GM19035 (cell line): ENCODE results near the gene TMEM204.

Experiments used
- ATAC-seq: cut with Tn5 transposase; IDR thresholded peaks from one replicate; pipeline ENCODE4 v1.9.1; 2021; ENCODE audit not compliant: unreplicated experiment

Gene TMEM204

GRCh38 chr16:1537763-1538289 lies 4.4 kb downstream of the TMEM204 start:
- no peak for ATAC-seq

- no peak for ATAC-seq
Measured at GRCh38 chr16:1538804-1539520, 5.5 kb downstream of the TMEM204 start.

GRCh38 chr16:1539720-1540555 lies 6.5 kb downstream of the TMEM204 start:
- no peak for ATAC-seq

- no peak for ATAC-seq
Measured at GRCh38 chr16:1540556-1540855, 7.0 kb downstream of the TMEM204 start.

- no peak for ATAC-seq
Measured at GRCh38 chr16:1541293-1542165, 8.1 kb downstream of the TMEM204 start.

- no peak for ATAC-seq
Measured at GRCh38 chr16:1542166-1542500, 8.7 kb downstream of the TMEM204 start.

- ATAC-seq: no peak
Measured at GRCh38 chr16:1542533-1542932, 9.1 kb downstream of the TMEM204 start.

GRCh38 chr16:1543085-1543896 lies 9.8 kb downstream of the TMEM204 start:
- no peak for ATAC-seq

- no peak for ATAC-seq
Measured at GRCh38 chr16:1545044-1546040, 11.9 kb downstream of the TMEM204 start.

- ATAC-seq: no peak
Measured at GRCh38 chr16:1546430-1546829, 13.0 kb downstream of the TMEM204 start.

GRCh38 chr16:1548233-1548632 lies 14.8 kb downstream of the TMEM204 start:
- no peak for ATAC-seq

- ATAC-seq: no peak
Measured at GRCh38 chr16:1548727-1549126, 15.3 kb downstream of the TMEM204 start.

- ATAC-seq: no peak
Measured at GRCh38 chr16:1550069-1550468, 16.6 kb downstream of the TMEM204 start.

GRCh38 chr16:1550696-1551095 lies 17.2 kb downstream of the TMEM204 start:
- ATAC-seq: no peak

- no peak for ATAC-seq
Measured at GRCh38 chr16:1551166-1551565, 17.7 kb downstream of the TMEM204 start.

GRCh38 chr16:1552129-1552528 lies 18.7 kb downstream of the TMEM204 start:
- ATAC-seq: no peak

- ATAC-seq: no peak
Measured at GRCh38 chr16:1553946-1554825, 20.7 kb downstream of the TMEM204 start.

- ATAC-seq: no peak
Measured at GRCh38 chr16:1554826-1555445, 21.5 kb downstream of the TMEM204 start.
